MCF 10A (cell line): ENCODE data around the gene RNU6-9. TPM values are rescaled to one million over a fixed set of nuclear protein-coding genes. Genes with fewer than 3 reads are reported as not detected.

ENCODE experiments used
- BruUV-seq: library from RNA; stranded (reverse); fragments of 400-500 nt; replicated peaks from 2 replicates; lab custom pipeline; 2021; lab: Mats Ljungman, UMichigan
- CTCF ChIA-PET: fragments of 300-600 bp; sonication (Branson Sonifier 250); formaldehyde crosslinking; extraction: SDS; loops from one replicate; lab custom pipeline; 2021; ENCODE audit warnings: antibody characterized with exemption, inconsistent platforms; lab: Yijun Ruan, JAX
- POLR2A ChIA-PET: fragments of 300-600, 350-650 bp; sonication (Branson Sonifier 250); formaldehyde crosslinking; extraction: SDS; loops from one replicate; lab custom pipeline; 2020; ENCODE audit warnings: antibody characterized with exemption, inconsistent platforms; lab: Yijun Ruan, JAX
- DNase-seq: peaks from one replicate; pipeline ENCODE4 v3.0.0-alpha.2; 2018; ENCODE audit not compliant: unreplicated experiment
- H3K27ac Mint-ChIP-seq: one replicate; pipeline ENCODE4 v1.8.0; 2022; ENCODE audit warnings: mild to moderate bottlenecking, low read depth, mixed read lengths; ENCODE audit not compliant: unreplicated experiment
- H3K27me3 Mint-ChIP-seq: one replicate; pipeline ENCODE4 v1.8.0; 2022; ENCODE audit warnings: mixed read lengths; ENCODE audit not compliant: insufficient read depth, unreplicated experiment
- H3K36me3 Mint-ChIP-seq: one replicate; pipeline ENCODE4 v1.8.0; 2022; ENCODE audit warnings: mild to moderate bottlenecking, moderate library complexity, mixed read lengths; ENCODE audit not compliant: insufficient read depth, unreplicated experiment
- H3K4me1 Mint-ChIP-seq: one replicate; pipeline ENCODE4 v1.8.0; 2022; ENCODE audit warnings: mixed read lengths; ENCODE audit not compliant: insufficient read depth, unreplicated experiment
- H3K4me3 Mint-ChIP-seq: one replicate; pipeline ENCODE4 v1.8.0; 2022; ENCODE audit warnings: mild to moderate bottlenecking, moderate library complexity, mixed read lengths; ENCODE audit not compliant: unreplicated experiment
- H3K9me3 Mint-ChIP-seq: one replicate; pipeline ENCODE4 v1.8.0; 2022; ENCODE audit warnings: mixed read lengths; ENCODE audit not compliant: unreplicated experiment
- intact Hi-C: fragments of 100-400 bp; cut with micrococcal nuclease; formaldehyde crosslinking; loops from 2 replicates; pipeline ENCODE4 v1.14.1; 2022
- total RNA-seq: library from RNA; stranded (reverse); gene quantifications from 2 replicates; pipeline ENCODE4 v1.2.3, GENCODE V29; 2022
- TF ChIP-seq, protein P1 (sequence below): fragments of 200-600 bp; IDR thresholded peaks from one replicate; pipeline ENCODE4 v1.8.0; 2022; ENCODE audit warnings: antibody characterized with exemption, mild to moderate bottlenecking; ENCODE audit not compliant: unreplicated experiment

The RNU6-9 gene
- total RNA-seq, 1 experiment from 2014 or later = not detected

DNA sequence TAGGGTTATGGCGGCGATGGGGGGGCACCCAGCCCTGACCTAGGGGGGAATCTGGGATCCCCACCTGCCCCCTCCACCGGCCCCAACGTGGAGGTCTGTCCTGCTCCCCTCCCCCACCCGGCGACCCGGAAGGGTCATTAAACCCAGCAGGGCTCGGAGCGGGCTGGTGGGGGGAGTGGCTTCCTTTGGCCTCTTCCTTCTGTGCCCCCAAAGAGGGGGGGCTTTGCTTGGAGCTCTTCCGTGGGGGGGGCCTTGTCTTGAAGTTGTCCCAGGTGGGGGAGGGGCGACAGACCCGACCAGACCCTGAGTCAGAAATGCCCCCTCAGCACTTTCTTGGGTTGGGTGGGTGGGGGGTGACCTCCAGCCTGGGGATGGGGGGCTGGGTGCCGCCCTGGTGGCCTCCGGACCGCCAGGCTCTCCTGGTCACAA is 34.1 kb downstream of the RNU6-9 start:
- no peaks in the 10 kb centered on the region for H3K27me3 Mint-ChIP-seq
- no peak overlapping the region for H3K27ac Mint-ChIP-seq
- H3K9me3 Mint-ChIP-seq = no peaks in the 10 kb centered on the region
- peak overlapping the region; percentile 73 for H3K4me3 Mint-ChIP-seq
- ChIA-PET CTCF (interaction anchor here (0.9 kb wide), 1 partner anchor 180 kb away, joined by 3 read pairs; no protein-coding TSS in a partner anchor), POLR2A (no interaction called here)
- peaks cover 4% of the 10 kb centered on the region for H3K4me1 Mint-ChIP-seq
- no peak for DNase-seq
- H3K36me3 Mint-ChIP-seq = peaks cover 21% of the 10 kb centered on the region
- intact Hi-C loops = no loop called here
- TF ChIP-seq, protein P1, sequence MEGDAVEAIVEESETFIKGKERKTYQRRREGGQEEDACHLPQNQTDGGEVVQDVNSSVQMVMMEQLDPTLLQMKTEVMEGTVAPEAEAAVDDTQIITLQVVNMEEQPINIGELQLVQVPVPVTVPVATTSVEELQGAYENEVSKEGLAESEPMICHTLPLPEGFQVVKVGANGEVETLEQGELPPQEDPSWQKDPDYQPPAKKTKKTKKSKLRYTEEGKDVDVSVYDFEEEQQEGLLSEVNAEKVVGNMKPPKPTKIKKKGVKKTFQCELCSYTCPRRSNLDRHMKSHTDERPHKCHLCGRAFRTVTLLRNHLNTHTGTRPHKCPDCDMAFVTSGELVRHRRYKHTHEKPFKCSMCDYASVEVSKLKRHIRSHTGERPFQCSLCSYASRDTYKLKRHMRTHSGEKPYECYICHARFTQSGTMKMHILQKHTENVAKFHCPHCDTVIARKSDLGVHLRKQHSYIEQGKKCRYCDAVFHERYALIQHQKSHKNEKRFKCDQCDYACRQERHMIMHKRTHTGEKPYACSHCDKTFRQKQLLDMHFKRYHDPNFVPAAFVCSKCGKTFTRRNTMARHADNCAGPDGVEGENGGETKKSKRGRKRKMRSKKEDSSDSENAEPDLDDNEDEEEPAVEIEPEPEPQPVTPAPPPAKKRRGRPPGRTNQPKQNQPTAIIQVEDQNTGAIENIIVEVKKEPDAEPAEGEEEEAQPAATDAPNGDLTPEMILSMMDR = no peak
- no TSS peak for BruUV-seq

DNA sequence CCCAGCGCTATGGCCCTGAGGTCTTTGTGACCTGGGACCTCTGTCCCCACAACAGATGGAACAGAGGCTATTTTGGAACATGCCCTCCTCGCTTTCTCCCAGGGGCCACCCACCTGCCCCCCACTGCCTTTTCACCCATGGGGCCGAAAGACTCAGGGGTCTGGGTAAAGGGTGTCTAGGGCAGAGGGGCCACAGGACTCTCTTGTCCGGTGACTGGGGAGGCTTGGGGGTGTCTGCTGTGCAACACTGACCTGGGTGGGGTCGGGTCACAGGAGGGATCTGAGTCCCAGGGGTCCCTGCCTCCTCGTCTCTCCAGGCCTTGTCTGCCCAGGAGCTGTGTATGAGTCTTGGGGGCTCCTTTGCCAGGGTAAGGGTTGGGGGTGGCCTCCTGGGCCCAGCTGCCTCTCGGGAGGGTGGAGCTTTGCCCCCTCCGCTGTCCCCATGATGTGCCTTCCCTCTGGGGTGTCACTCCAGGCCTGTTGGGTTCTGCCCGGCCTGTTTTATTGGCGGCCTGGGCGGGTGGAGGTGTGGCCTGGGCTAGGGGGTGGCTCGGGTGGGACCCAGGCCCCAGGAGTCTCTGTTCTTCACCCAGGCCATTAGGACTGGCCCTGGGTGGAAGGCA is 34.6 kb downstream of the RNU6-9 start:
- Mint-ChIP-seq H3K27me3 (no peaks in the 10 kb centered on the region), H3K4me3 (peak overlapping the region; percentile 73), H3K27ac (no peak overlapping the region), H3K36me3 (peaks cover 21% of the 10 kb centered on the region), H3K9me3 (no peaks in the 10 kb centered on the region), H3K4me1 (peaks cover 10% of the 10 kb centered on the region)
- intact Hi-C loops = no loop called here
- ChIA-PET CTCF (interaction anchor here (0.6 to 0.9 kb wide), 2 partner anchors 62 to 180 kb away, joined by 3 read pairs; no protein-coding TSS in a partner anchor), POLR2A (no interaction called here)
- no peak for DNase-seq
- BruUV-seq = no TSS peak
- TF ChIP-seq, protein P1 = no peak

DNA sequence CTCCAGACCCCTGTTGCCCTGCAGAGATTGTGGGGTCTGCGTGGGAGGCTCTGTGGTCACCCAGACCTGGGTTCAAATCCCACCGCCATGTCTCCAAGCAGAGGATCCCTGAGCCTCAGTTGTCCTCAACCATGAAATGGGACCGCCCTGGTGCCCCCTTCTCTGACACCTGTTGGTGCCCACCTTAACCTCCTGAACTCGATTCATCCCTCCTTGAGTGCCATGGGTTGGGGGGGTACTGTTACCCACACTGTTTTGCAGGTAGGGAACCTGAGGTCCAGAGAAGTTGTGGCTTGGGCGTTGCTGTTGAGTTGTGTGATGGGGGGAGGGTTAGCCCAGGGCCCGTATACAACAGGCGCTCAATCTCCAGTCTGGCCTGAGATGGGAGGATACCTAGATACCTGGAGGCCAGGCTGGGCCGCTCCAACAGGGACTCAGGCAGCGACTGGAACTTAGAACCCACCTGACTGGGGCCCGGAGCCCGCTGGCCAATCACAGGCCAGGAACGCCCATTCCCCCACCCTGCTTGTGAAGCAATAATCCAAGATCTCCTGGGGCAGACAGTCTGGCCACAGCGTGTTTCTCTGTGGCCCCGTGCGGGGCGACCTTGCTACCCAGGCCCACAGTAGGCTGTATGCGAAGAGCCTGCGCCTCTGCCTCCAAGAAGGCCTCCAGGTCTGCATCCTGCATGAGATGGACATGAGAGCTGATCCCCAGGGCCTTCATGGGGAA is 35.4 kb downstream of the RNU6-9 start:
- Mint-ChIP-seq H3K9me3 (no peaks in the 10 kb centered on the region), H3K27ac (no peak overlapping the region), H3K27me3 (no peaks in the 10 kb centered on the region), H3K4me1 (peaks cover 16% of the 10 kb centered on the region), H3K36me3 (peaks cover 21% of the 10 kb centered on the region), H3K4me3 (no peak overlapping the region)
- TF ChIP-seq, protein P1 = no peak
- ChIA-PET POLR2A (no interaction called here), CTCF (interaction anchor here (0.6 to 0.9 kb wide), 2 partner anchors 62 to 181 kb away, joined by 3 read pairs; no protein-coding TSS in a partner anchor)
- intact Hi-C loops = no loop called here
- DNase-seq = no peak
- BruUV-seq = no TSS peak

DNA sequence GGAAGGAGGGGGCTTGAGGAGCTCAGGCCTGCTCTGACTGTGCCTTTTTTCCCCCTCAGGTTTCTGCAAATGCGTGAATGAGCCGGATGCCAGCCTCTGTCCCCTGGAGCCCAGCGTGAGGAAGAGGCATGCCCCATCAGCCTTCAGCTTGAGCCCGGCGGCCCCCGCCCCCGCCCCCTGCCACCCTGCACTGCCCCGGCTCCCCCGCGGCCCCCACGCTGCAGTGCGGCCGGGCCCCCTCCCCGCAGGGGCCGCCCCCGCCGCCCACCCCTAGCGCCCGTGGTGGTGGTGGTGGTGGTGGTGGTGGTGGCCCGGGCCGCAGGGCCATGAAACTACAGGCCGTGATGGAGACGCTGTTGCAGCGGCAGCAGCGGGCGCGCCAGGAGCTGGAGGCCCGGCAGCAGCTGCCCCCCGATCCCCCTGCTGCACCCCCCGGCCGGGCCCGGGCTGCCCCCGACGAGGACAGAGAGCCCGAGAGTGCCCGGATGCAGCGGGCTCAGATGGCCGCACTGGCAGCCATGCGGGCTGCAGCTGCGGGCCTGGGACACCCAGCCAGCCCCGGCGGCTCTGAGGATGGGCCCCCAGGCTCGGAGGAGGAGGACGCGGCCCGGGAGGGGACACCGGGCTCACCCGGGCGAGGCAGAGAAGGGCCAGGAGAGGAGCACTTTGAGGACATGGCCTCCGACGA is 36.1 kb downstream of the RNU6-9 start:
- no peaks in the 10 kb centered on the region for H3K9me3 Mint-ChIP-seq
- DNase-seq = no peak
- no peaks in the 10 kb centered on the region for H3K27me3 Mint-ChIP-seq
- intact Hi-C loops = no loop called here
- POLR2A ChIA-PET = no interaction called here
- CTCF ChIA-PET = interaction anchor here (0.8 kb wide), 1 partner anchor 54 kb away, joined by 3 read pairs; no protein-coding TSS in a partner anchor
- H3K4me1 Mint-ChIP-seq = peaks cover 18% of the 10 kb centered on the region
- no TSS peak for BruUV-seq
- no peak overlapping the region for H3K27ac Mint-ChIP-seq
- peaks cover 21% of the 10 kb centered on the region for H3K36me3 Mint-ChIP-seq
- no peak overlapping the region for H3K4me3 Mint-ChIP-seq
- TF ChIP-seq, protein P1 = no peak
